Measurements from ENCODE around the gene C2CD4C. TPM values are rescaled to one million over a fixed set of nuclear protein-coding genes. Genes with fewer than 3 reads are reported as not detected.

The C2CD4C gene
- total RNA-seq, 6 donors from 2014 or later = 0.76 to 2.1 (median 1.6) TPM

DNA sequence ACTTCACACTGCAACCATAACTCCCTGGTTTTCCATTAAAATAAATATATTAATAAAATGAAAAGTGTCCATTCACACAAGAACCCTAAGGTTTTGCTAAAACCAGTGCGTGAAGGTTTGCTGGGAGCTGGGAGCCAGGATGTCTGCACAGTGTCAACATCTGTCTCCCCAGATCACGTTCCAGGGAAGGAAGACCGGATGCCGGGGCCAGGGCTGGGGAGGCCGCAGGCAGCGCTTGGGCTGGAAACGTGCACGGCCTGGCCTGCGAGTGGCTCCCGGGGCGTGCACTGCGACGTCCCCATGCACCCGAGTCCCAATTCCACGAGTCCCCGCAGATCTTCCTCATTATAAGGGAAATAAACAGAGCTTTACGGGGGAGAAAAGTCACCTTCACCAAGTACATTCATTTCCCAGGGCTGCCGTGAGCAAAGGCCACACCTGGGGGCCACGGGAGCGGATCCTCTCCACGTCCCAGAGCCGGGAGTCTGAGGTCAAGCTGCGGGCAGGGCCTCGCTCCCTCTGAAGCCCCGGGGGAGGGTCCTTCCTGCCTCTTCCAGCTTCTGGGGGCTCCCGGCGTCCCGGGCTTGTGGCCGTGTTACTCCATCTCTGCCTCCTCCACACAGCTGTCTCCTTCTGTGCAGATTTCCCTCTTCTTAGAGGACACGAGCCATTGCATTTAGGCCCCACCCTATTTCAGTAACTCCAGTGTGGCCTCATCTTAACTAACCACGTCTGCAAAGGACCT lies 39.0 kb upstream of the C2CD4C start:
- TF ChIP-seq EP300 (IDR thresholded peaks at IDR 0.05) (no peak), POLR2A (IDR thresholded peaks at IDR 0.05) (no peak)
- DNase-seq = peak in 1 of 2 donors; percentile 69
- H3K27me3 ChIP-seq = no peaks in the 10 kb centered on the region
- peaks cover 5 to 12% (median 8%) of the 10 kb centered on the region in 4 donors for H3K4me1 ChIP-seq
- H3K9me3 ChIP-seq = no peaks in the 10 kb centered on the region
- H3K36me3 ChIP-seq = peaks cover 0 to 3% (median 0%) of the 10 kb centered on the region in 4 donors
- ATAC-seq (ENCODE audit: low FRiP score in 2 of 2) = no peak
- H3K4me3 ChIP-seq = no peak overlapping the region
- peak overlapping the region in 3 of 4 donors; percentile 24 to 34 (median 26) for H3K27ac ChIP-seq
- WGBS, 2 donors = 43 to 49% methylated on average over 21 to 31 of the region's 31 CpGs

DNA sequence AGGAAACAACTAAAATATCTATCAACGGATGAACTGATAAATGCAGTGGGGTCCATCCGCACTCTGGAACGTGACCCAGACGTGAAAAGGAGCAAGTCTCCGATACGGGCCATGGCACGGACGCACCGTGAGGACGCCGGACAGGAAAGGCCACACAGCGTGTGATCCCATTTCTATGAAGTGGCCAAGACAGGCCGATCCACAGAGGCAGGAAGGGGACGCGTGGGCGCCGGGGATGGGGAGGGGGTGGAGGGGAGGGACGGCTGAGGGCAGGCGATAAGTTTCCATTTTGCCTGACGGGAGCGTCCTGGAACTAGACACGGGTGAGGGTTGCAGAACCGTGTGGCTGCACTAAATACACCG lies 38.1 kb upstream of the C2CD4C start:
- H3K9me3 ChIP-seq = no peaks in the 10 kb centered on the region
- no peaks in the 10 kb centered on the region for H3K27me3 ChIP-seq
- ATAC-seq (ENCODE audit: low FRiP score in 2 of 2) (no peak), DNase-seq (peak in 1 of 2 donors; percentile 52)
- peaks cover 5 to 12% (median 8%) of the 10 kb centered on the region in 4 donors for H3K4me1 ChIP-seq
- peak overlapping the region; percentile 15 to 34 (median 25) for H3K27ac ChIP-seq
- WGBS, 2 donors = 72 to 73% methylated on average over 22 to 24 of the region's 24 CpGs
- peaks cover 0 to 3% (median 0%) of the 10 kb centered on the region in 4 donors for H3K36me3 ChIP-seq
- TF ChIP-seq EP300 (IDR thresholded peaks at IDR 0.05) = no peak
- TF ChIP-seq POLR2AphosphoS5 (IDR thresholded peaks at IDR 0.05) = no peak
- no peak for TF ChIP-seq POLR2A (IDR thresholded peaks at IDR 0.05)
- TF ChIP-seq, protein P1, sequence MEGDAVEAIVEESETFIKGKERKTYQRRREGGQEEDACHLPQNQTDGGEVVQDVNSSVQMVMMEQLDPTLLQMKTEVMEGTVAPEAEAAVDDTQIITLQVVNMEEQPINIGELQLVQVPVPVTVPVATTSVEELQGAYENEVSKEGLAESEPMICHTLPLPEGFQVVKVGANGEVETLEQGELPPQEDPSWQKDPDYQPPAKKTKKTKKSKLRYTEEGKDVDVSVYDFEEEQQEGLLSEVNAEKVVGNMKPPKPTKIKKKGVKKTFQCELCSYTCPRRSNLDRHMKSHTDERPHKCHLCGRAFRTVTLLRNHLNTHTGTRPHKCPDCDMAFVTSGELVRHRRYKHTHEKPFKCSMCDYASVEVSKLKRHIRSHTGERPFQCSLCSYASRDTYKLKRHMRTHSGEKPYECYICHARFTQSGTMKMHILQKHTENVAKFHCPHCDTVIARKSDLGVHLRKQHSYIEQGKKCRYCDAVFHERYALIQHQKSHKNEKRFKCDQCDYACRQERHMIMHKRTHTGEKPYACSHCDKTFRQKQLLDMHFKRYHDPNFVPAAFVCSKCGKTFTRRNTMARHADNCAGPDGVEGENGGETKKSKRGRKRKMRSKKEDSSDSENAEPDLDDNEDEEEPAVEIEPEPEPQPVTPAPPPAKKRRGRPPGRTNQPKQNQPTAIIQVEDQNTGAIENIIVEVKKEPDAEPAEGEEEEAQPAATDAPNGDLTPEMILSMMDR (IDR thresholded peaks at IDR 0.05) = no peak
- no peak overlapping the region for H3K4me3 ChIP-seq

DNA sequence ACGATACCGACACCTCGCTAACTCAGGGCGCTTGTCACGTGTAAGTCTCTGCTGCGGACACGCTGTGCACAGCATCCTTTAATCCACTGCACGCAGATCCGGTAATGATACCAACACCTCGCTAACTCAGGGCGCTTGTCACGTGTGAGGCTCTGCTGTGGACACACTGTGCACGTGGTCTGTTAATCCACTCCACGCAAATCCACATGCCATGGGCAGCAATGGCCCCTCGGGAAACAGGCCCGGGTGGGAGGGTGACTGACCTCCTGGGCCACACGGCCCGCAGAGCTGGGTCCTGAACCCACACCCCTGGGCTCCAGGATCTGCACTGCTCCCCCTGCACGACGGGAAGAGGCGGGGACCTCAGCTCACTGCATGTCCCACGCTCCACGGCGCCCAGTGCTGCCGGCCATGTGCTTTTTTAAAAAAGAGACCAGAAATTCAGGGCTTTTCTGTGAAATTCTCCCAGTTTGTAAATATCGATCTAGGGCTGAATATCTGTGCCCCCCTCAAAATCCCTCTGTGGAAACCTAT lies 35.8 kb upstream of the C2CD4C start:
- Histone ChIP-seq H3K4me3 (no peak overlapping the region), H3K36me3 (peaks cover 0 to 3% (median 0%) of the 10 kb centered on the region in 4 donors), H3K9me3 (no peaks in the 10 kb centered on the region), H3K4me1 (peaks cover 7 to 18% (median 14%) of the 10 kb centered on the region in 4 donors), H3K27ac (no peak overlapping the region), H3K27me3 (no peaks in the 10 kb centered on the region)
- peak in 1 of 2 donors; percentile 45 for ATAC-seq (ENCODE audit: low FRiP score in 2 of 2)
- 92 to 98% methylated on average over 22 of the region's 26 CpGs for WGBS, 2 donors
- TF ChIP-seq, protein P1 (IDR thresholded peaks at IDR 0.05) = no peak
- TF ChIP-seq POLR2AphosphoS5 (IDR thresholded peaks at IDR 0.05) (no peak), EP300 (IDR thresholded peaks at IDR 0.05) (no peak), POLR2A (IDR thresholded peaks at IDR 0.05) (no peak)
- DNase-seq = peak in 1 of 2 donors; percentile 64

DNA sequence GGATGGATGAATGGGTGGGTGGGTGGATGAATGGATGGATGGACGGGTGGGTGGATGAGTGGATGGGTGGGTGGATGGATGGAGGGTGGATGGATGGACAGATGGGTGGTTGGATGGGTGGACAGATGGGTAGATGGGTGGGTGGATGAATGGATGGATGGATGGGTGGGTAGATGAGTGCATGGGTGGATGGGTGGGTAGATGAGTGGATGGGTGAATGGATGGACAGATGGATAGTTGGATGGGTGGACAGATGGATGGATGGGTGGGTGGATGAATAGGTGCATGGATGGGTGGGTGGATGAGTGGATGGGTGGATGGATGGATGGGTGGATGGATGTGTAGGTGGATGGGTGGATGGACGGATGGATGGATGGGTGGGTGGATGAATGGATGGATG lies 34.1 kb upstream of the C2CD4C start:
- 88 to 93% methylated on average over 2 of the region's 2 CpGs for whole genome bisulfite sequencing, 2 donors

DNA sequence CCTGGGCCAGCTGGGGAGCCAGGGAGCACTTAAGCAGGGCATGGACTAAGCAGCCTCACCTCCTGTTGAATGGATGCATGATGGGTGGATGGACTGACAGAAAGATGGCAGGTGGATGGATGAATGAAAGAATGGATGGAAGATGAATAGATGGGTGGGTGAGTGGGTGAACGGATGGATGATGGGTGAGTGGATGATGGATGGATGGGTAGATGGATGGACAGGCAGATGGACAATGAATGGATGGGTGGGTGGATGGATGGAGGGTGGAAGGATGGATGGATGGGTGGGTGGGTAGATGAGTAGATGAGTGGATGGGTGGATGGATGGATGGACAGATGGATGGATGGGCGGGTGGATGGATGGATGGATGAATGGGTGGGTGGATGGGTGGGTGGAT lies 33.1 kb upstream of the C2CD4C start:
- 95 to 99% methylated on average over 2 of the region's 2 CpGs for WGBS, 2 donors
- Histone ChIP-seq H3K4me1 (peaks cover 0 to 9% (median 7%) of the 10 kb centered on the region in 4 donors), H3K4me3 (no peak overlapping the region), H3K9me3 (no peaks in the 10 kb centered on the region), H3K27ac (no peak overlapping the region), H3K36me3 (peaks cover 0 to 9% (median 0%) of the 10 kb centered on the region in 4 donors), H3K27me3 (no peaks in the 10 kb centered on the region)
- DNase-seq = no peak
- no peak for TF ChIP-seq EP300 (IDR thresholded peaks at IDR 0.05)
- no peak for ATAC-seq (ENCODE audit: low FRiP score in 2 of 2)

More for the DNA sequence above, 34.1 kb upstream of the C2CD4C start:
- Histone ChIP-seq H3K27me3 (no peaks in the 10 kb centered on the region), H3K36me3 (peaks cover 0 to 9% (median 0%) of the 10 kb centered on the region in 4 donors), H3K4me1 (peaks cover 4 to 14% (median 13%) of the 10 kb centered on the region in 4 donors), H3K4me3 (no peak overlapping the region), H3K27ac (no peak overlapping the region), H3K9me3 (no peaks in the 10 kb centered on the region)
- DNase-seq (no peak), ATAC-seq (ENCODE audit: low FRiP score in 2 of 2) (no peak)
- TF ChIP-seq POLR2A (IDR thresholded peaks at IDR 0.05) (no peak), EP300 (IDR thresholded peaks at IDR 0.05) (no peak), POLR2AphosphoS5 (IDR thresholded peaks at IDR 0.05) (no peak)
- TF ChIP-seq, protein P1 (IDR thresholded peaks at IDR 0.05) = no peak

Data from upper lobe of left lung (tissue), 6 donors.